ENCODE data around the gene SPAG17. TPM values are rescaled to one million over a fixed set of nuclear protein-coding genes. Genes with fewer than 3 reads are reported as not detected.

SPAG17 gene
- total and polyA plus RNA-seq, 7 donors: not detected

GRCh38 chr1:118158924-118159323 lies 26.1 kb downstream of the SPAG17 start:
- no peak overlapping the region for H3K27ac ChIP-seq
- no peaks in the 10 kb centered on the region for H3K9me3 ChIP-seq
- 82 to 84% methylated on average over 1 of the region's 1 CpG for whole genome bisulfite sequencing, 2 donors
- H3K4me3 ChIP-seq: no peak overlapping the region
- intact Hi-C loops (cut with DNase I): no loop called here
- H3K27me3 ChIP-seq: no peaks in the 10 kb centered on the region
- no peaks in the 10 kb centered on the region for H3K36me3 ChIP-seq
- TF ChIP-seq, protein P1, sequence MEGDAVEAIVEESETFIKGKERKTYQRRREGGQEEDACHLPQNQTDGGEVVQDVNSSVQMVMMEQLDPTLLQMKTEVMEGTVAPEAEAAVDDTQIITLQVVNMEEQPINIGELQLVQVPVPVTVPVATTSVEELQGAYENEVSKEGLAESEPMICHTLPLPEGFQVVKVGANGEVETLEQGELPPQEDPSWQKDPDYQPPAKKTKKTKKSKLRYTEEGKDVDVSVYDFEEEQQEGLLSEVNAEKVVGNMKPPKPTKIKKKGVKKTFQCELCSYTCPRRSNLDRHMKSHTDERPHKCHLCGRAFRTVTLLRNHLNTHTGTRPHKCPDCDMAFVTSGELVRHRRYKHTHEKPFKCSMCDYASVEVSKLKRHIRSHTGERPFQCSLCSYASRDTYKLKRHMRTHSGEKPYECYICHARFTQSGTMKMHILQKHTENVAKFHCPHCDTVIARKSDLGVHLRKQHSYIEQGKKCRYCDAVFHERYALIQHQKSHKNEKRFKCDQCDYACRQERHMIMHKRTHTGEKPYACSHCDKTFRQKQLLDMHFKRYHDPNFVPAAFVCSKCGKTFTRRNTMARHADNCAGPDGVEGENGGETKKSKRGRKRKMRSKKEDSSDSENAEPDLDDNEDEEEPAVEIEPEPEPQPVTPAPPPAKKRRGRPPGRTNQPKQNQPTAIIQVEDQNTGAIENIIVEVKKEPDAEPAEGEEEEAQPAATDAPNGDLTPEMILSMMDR (IDR thresholded peaks at IDR 0.05): no peak
- no peak for TF ChIP-seq POLR2AphosphoS5 (IDR thresholded peaks at IDR 0.05)
- no peak for TF ChIP-seq EP300 (IDR thresholded peaks at IDR 0.05)
- TF ChIP-seq POLR2A (IDR thresholded peaks at IDR 0.05): no peak
- DNase-seq: no peak
- no peaks in the 10 kb centered on the region for H3K4me1 ChIP-seq

DNA sequence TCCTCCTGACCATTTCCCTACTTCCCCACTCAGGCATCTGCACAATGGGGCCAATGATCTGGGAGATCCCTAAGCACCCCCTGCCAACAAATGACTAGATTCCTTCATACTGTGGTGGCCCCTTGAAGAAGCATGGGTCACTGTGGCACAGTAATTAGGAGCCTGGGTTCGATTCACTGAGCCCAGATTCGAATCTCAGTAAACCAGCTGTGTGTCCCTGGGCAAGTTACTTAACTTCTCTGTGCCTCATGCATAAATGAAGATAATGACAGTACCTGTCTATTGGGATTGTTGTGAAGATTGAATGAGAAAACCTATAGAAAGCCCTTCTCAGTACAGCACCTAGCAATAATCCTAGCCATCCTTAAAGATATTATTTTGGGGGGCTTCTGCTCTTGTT lies 27.5 kb downstream of the SPAG17 start:
- Histone ChIP-seq H3K27ac (no peak overlapping the region), H3K4me1 (no peaks in the 10 kb centered on the region), H3K27me3 (no peaks in the 10 kb centered on the region), H3K9me3 (no peaks in the 10 kb centered on the region), H3K4me3 (no peak overlapping the region), H3K36me3 (no peaks in the 10 kb centered on the region)
- intact Hi-C loops (cut with DNase I): no loop called here
- DNase-seq: no peak
- no peak for TF ChIP-seq POLR2AphosphoS5 (IDR thresholded peaks at IDR 0.05)
- TF ChIP-seq, protein P1 (IDR thresholded peaks at IDR 0.05): no peak
- TF ChIP-seq POLR2A (IDR thresholded peaks at IDR 0.05): no peak
- TF ChIP-seq EP300 (IDR thresholded peaks at IDR 0.05): no peak
- 78 to 86% methylated on average over 2 of the region's 2 CpGs for WGBS, 2 donors

- H3K4me1 ChIP-seq: no peaks in the 10 kb centered on the region
- WGBS, 2 donors: 92 to 96% methylated on average over 1 of the region's 1 CpG
- intact Hi-C loops (cut with DNase I): no loop called here
- H3K36me3 ChIP-seq: no peaks in the 10 kb centered on the region
- H3K9me3 ChIP-seq: no peaks in the 10 kb centered on the region
- no peaks in the 10 kb centered on the region for H3K27me3 ChIP-seq
- no peak for DNase-seq
- no peak overlapping the region for H3K4me3 ChIP-seq
- no peak for TF ChIP-seq POLR2A (IDR thresholded peaks at IDR 0.05)
- TF ChIP-seq EP300 (IDR thresholded peaks at IDR 0.05): no peak
- TF ChIP-seq, protein P1 (IDR thresholded peaks at IDR 0.05): no peak
- TF ChIP-seq POLR2AphosphoS5 (IDR thresholded peaks at IDR 0.05): no peak
- H3K27ac ChIP-seq: no peak overlapping the region
Measured at GRCh38 chr1:118155106-118155505, 29.9 kb downstream of the SPAG17 start.

GRCh38 chr1:118154220-118154619 lies 30.8 kb downstream of the SPAG17 start:
- no peaks in the 10 kb centered on the region for H3K9me3 ChIP-seq
- no peaks in the 10 kb centered on the region for H3K36me3 ChIP-seq
- intact Hi-C loops (cut with DNase I): loop anchor here (5.0 kb wide), 1 partner anchor 1213 kb away; the partner anchor contains the start of gene HAO2
- H3K4me1 ChIP-seq: no peaks in the 10 kb centered on the region
- no peak overlapping the region for H3K27ac ChIP-seq
- WGBS, 2 donors: 94% methylated on average over 1 of the region's 1 CpG
- H3K4me3 ChIP-seq: no peak overlapping the region
- TF ChIP-seq EP300 (IDR thresholded peaks at IDR 0.05) (no peak), POLR2A (IDR thresholded peaks at IDR 0.05) (no peak), POLR2AphosphoS5 (IDR thresholded peaks at IDR 0.05) (no peak)
- TF ChIP-seq, protein P1 (IDR thresholded peaks at IDR 0.05): no peak
- no peak for DNase-seq
- no peaks in the 10 kb centered on the region for H3K27me3 ChIP-seq

- intact Hi-C loops (cut with DNase I): loop anchor here (2.0 to 5.0 kb wide), 2 partner anchors 857 to 1216 kb away; partner anchors contain the start of gene HAO2
- DNase-seq: no peak
Measured at GRCh38 chr1:118151312-118151937, 33.6 kb downstream of the SPAG17 start.

More at GRCh38 chr1:118151312-118151937, 33.6 kb downstream of the SPAG17 start:
- H3K27ac ChIP-seq: no peak overlapping the region
- no peaks in the 10 kb centered on the region for H3K27me3 ChIP-seq
- H3K36me3 ChIP-seq: no peaks in the 10 kb centered on the region
- no peak overlapping the region for H3K4me3 ChIP-seq
- TF ChIP-seq POLR2AphosphoS5 (IDR thresholded peaks at IDR 0.05): no peak
- TF ChIP-seq, protein P1 (IDR thresholded peaks at IDR 0.05): peak in 3 of 4 experiments; percentile 34 to 54 (median 48)
- H3K9me3 ChIP-seq: no peaks in the 10 kb centered on the region
- H3K4me1 ChIP-seq: no peaks in the 10 kb centered on the region
- WGBS, 2 donors: 0 to 1% methylated on average over 6 of the region's 6 CpGs

Measured in sigmoid colon (tissue), 7 donors.